Measurements from ENCODE around the gene SEC14L2.

Gene SEC14L2

DNA sequence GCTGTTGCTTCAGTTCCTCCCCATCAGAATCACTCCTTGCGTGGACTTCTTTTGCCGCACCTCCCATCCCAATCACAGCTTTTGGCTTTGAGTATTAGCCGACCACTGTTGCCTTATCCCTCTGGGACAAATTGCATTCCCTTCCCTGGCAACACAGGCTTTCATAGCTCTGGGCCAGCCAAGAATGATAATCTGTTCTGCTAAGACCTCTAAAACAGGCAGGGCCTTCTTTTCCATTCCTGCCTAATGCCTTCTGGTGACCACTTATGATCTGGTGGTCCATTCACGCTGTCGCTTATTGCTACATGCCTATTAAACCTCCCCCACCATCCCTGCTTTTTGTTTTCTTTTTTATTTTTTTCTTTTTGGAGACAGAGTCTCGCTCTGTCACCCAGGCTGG lies 9.6 kb downstream of the SEC14L2 start:
- no peak for DNase-seq

DNA sequence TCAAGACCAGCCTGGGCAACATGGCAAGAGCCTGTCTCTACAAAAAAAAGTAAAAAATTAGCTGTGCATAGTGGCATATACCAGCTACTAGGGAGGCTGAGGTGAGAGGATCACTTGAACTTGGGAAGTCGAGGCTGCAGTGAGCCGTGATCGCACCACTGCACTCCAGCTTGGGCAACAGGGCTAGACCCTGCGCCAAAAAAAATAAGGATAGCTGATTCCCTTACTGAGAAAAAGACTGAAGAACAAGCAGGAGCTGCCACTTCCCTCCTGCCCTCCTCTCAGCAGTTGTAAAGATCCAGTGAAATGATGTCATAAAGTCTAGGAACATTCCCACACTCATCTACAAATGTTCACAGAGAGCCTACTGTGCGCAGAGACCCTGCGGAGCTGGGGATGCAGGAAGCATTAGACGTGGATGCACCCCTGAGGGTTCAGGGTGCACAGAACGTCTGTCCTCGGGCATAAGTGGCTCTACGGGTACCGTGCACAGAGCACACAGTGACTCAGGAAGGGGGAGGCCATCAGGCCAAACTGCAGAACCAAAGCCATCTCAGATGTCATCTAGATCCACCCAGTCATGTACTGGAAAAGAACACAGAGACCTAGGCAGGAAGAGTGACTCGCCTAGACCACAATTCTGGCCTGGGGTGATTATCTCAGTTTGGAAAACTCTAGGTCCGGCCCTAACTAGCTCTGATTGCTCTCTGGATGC lies 11.7 kb downstream of the SEC14L2 start:
- DNase-seq: no peak

GRCh38 chr22:30411780-30412179 lies 15.0 kb downstream of the SEC14L2 start:
- no peak for DNase-seq

GRCh38 chr22:30413001-30413400 lies 16.2 kb downstream of the SEC14L2 start:
- DNase-seq: no peak

- no peak for DNase-seq
Observed at GRCh38 chr22:30413745-30414524, 17.1 kb downstream of the SEC14L2 start.

DNA sequence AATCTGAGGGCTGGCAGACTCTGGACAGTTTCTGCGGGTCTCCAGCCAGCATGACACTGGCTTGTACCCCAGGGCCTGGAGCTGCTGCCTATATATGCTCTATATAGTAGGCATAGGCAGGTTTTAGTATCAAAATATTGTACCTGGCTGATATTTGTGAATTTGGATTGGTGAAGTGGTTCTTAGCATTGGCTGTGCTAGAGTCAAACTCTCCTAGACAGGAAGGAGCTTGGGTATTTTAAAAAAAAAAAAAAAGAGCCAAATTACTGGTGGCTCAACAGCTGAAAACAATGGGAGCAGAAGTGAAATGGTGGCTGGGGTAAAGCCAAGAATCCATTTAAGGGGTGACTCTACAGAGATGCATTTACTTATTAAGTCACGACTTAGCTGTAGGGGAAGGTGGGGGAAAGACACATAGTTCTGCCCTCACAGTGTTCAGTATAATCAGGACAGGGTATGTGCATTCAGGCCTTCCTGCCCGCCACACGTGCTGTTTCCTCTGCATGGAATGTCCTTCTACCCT lies 17.8 kb downstream of the SEC14L2 start:
- DNase-seq: no peak

GRCh38 chr22:30416403-30416802 lies 19.6 kb downstream of the SEC14L2 start:
- DNase-seq: no peak

- DNase-seq: no peak
Observed at GRCh38 chr22:30416837-30417236, 20.0 kb downstream of the SEC14L2 start.

GRCh38 chr22:30420347-30421125 lies 23.7 kb downstream of the SEC14L2 start:
- no peak for DNase-seq

GRCh38 chr22:30421695-30422480 lies 25.1 kb downstream of the SEC14L2 start:
- peak; percentile 22 for DNase-seq

- DNase-seq: peak; percentile 63
Observed at GRCh38 chr22:30422481-30423300, 25.9 kb downstream of the SEC14L2 start.

DNA sequence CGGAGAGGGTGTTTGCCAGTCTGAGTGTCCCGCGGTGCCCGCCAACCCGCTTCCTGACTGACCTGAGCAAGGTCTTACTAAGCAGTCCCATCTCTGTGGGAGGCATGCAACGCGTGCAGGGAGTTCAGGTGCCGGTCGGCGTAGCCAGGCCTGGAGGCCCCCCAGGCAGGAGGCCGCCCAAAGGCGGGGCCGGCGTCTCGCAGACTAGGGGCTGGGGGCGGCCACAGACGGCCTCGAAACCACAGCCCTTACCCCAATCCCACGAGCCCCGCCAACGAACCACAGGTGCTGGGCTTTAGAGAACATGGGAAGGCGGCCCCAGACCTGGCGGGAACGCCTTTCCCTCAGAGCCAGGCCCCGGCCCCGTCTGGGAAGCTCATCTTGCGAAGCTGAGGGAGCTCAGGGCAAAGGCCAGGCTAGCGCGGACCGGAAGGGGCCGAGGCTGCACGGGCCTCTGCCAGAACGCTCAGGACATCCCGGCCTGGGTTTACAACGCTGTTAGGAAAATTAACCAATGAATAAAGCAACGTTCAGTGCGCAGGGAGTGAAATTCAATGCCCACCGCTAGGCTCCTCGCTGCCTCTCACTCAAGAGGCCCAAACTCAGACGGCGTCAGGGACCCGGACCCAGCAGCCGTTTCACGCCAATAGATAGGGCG lies 26.6 kb downstream of the SEC14L2 start:
- DNase-seq: peak; percentile 76

GRCh38 chr22:30423959-30424533 lies 27.2 kb downstream of the SEC14L2 start:
- DNase-seq: peak; percentile 99

DNA sequence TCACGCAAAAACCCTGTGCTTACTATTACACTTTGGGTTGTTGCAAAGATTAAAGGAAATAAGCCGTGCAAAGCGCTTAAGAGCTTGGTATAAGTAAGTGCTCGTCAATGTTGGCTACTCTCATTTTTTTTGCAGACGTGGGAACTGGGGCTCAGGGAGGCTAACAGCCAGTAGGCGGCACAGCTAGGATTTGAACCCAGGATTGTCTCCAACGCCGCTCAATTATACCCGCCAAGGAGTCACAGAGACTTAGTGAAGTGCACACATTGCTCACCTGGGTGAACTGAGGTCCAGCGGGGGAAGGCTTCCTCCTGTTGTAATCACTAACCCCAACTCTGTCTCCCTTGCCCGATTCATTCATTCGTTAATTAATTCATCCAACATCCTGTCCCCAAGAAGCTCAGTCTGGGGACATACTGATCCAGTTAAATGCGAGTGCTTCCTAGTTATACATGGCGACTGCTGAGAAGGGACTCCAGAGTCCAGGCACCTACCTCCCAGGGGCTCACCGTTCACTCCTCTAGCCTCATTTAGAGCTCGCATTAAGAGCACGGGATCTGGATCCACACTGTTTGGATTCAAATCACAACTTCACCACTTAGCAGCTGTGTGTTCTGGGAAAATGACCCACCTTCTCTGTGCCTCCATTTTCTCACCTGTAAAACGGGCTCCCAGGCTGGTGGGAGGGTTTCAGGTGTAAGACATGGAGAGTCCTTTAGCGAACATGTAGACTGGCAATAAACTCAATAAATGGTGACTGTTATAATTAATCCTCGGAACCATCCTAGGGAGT lies 27.9 kb downstream of the SEC14L2 start:
- peak; percentile 25 for DNase-seq

GRCh38 chr22:30425327-30425615 lies 28.5 kb downstream of the SEC14L2 start:
- DNase-seq: no peak

- peak; percentile 52 for DNase-seq
Observed at GRCh38 chr22:30425616-30426387, 29.0 kb downstream of the SEC14L2 start, which contains the start of gene MTFP1. TSS of gene MTFP1 (plus strand) at chr22:30425768. CDS start at chr22:30425880, 112 bp downstream.

GRCh38 chr22:30426388-30427353 lies 29.9 kb downstream of the SEC14L2 start:
- DNase-seq: peak; percentile 92

DNA sequence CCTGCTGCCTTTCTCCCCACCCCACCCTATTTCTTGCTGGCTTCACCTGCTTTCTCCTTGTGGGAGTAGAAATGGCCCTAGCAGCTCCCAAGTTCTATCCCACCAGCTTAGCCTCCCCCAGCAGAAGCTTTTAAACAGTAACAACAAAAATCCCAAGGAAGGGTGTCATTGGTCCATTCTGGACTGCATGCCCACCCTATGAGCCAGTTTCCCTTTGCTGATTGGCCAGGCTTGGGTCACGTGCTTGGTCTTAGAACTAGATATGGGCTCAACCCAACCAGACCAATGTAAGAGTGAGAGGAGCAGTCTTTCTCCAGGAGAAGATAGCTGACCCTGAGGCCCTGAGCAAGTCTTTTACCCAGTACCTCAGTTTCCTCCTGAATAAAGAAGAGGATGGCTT lies 31.1 kb downstream of the SEC14L2 start:
- no peak for DNase-seq
